Stimulated activated CD8-positive, alpha-beta memory T cell treated with anti-CD3 and anti-CD28 coated beads, Interleukin-4, amount 100 ng/mL, for 24 hours (primary cell): ENCODE data around the gene APMAP.
A peak's percentile ranks its signal among the peaks of the same experiment; 100 is the strongest.
"Not testable (repeated sequence)": the region's sequence is repeated elsewhere in the genome, so short reads cannot be mapped to it uniquely, and the experiment has no call there.

Source experiments
- DNase-seq: peaks from one replicate; pipeline ENCODE4 v3.0.0-alpha.2; 2020; ENCODE audit warnings: low read depth

Gene APMAP

GRCh38 chr20:25006431-25007167, 14.0 kb upstream of the APMAP start:
- no peak for DNase-seq

GRCh38 chr20:25005661-25006060, 13.1 kb upstream of the APMAP start:
- DNase-seq = no peak

- no peak for DNase-seq
These were observed 12.7 kb upstream of the APMAP start for GRCh38 chr20:25005220-25005619.

GRCh38 chr20:25003002-25003401, 10.5 kb upstream of the APMAP start:
- DNase-seq = no peak

- DNase-seq = not testable (repeated sequence)
These were observed 8.8 kb upstream of the APMAP start for GRCh38 chr20:25001323-25001722.

GRCh38 chr20:25000268-25000801, 7.8 kb upstream of the APMAP start:
- DNase-seq = no peak

GRCh38 chr20:24999568-24999967, 7.0 kb upstream of the APMAP start:
- no peak for DNase-seq

- no peak for DNase-seq
These were observed 6.3 kb upstream of the APMAP start for GRCh38 chr20:24998631-24999445.

GRCh38 chr20:24998121-24998520, 5.6 kb upstream of the APMAP start:
- no peak for DNase-seq

- DNase-seq = no peak
These were observed 4.2 kb upstream of the APMAP start for GRCh38 chr20:24996449-24997377.

GRCh38 chr20:24995741-24996448, 3.3 kb upstream of the APMAP start:
- no peak for DNase-seq

- DNase-seq = peak; percentile 71
These were observed 2.2 kb upstream of the APMAP start for GRCh38 chr20:24994470-24995368.

- DNase-seq = no peak
These were observed 1.6 kb upstream of the APMAP start for GRCh38 chr20:24994186-24994465.

- no peak for DNase-seq
These were observed 1.0 kb upstream of the APMAP start for GRCh38 chr20:24993337-24994185.

GRCh38 chr20:24991897-24992486, 559 bp downstream of the APMAP start:
- no peak for DNase-seq

GRCh38 chr20:24990810-24991252, 1.7 kb downstream of the APMAP start:
- no peak for DNase-seq

GRCh38 chr20:24989162-24989561, 3.4 kb downstream of the APMAP start:
- DNase-seq = no peak

- DNase-seq = no peak
These were observed 4.4 kb downstream of the APMAP start for GRCh38 chr20:24987873-24988835.
